ENCODE measurements around the gene SERPINA5. TPM values are rescaled to one million over a fixed set of nuclear protein-coding genes. Genes with fewer than 3 reads are reported as not detected.
"Not testable (repeated sequence)": the region's sequence is repeated elsewhere in the genome, so short reads cannot be mapped to it uniquely, and the experiment has no call there.

Gene SERPINA5
- total and polyA plus RNA-seq, 4 donors = 0.89 to 2.2 (median 1.4) TPM

DNA sequence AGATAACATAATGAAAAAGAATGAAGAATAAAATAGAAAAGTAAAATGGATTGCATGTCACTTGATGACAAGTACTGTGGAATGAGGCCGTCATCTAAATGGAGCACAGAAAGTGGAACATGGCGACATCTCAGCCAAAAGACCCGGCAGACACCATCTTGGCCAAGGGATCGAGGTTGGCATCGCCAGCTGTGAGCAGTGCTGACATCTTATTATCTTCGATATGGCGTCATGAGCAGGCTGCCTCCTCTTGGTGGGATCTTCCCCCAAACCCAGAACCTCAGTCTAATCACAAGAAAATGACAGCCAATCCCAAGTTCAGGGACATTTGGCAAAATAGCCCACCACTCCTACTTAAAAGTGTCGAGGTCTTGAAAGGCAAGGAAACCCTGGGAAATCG, 15.1 kb downstream of the SERPINA5 start:
- Histone ChIP-seq H3K36me3 (ENCODE audit: control insufficient read depth, insufficient read depth, low read length) (no peaks in the 10 kb centered on the region), H3K9me3 (ENCODE audit: control insufficient read depth, insufficient read depth, low read length) (no peaks in the 10 kb centered on the region), H3K27me3 (ENCODE audit: control insufficient read depth, insufficient read depth, low read length) (no peaks in the 10 kb centered on the region), H3K4me1 (ENCODE audit: control insufficient read depth, insufficient read depth, low read length) (peaks cover 16% of the 10 kb centered on the region), H3K4me3 (ENCODE audit: low read depth, low read length) (no peak overlapping the region), H3K27ac (ENCODE audit: low read depth, low read length) (no peak overlapping the region)
- no peak for DNase-seq (ENCODE audit: low read depth in 4 of 6, low spot score in 6 of 6)
- WGBS (ENCODE audit: insufficient coverage) = 95% methylated on average over 9 of the region's 9 CpGs

- H3K27me3 ChIP-seq (ENCODE audit: control insufficient read depth, insufficient read depth, low read length) = no peaks in the 10 kb centered on the region
- no peak overlapping the region for H3K27ac ChIP-seq (ENCODE audit: low read depth, low read length)
- H3K36me3 ChIP-seq (ENCODE audit: control insufficient read depth, insufficient read depth, low read length) = no peaks in the 10 kb centered on the region
- H3K4me3 ChIP-seq (ENCODE audit: low read depth, low read length) = no peak overlapping the region
- DNase-seq (ENCODE audit: low read depth in 4 of 6, low spot score in 6 of 6) = no peak
- 87% methylated on average over 4 of the region's 5 CpGs for WGBS (ENCODE audit: insufficient coverage)
- no peaks in the 10 kb centered on the region for H3K9me3 ChIP-seq (ENCODE audit: control insufficient read depth, insufficient read depth, low read length)
- peaks cover 21% of the 10 kb centered on the region for H3K4me1 ChIP-seq (ENCODE audit: control insufficient read depth, insufficient read depth, low read length)
Measured at GRCh38 chr14:94597788-94598187, 16.6 kb downstream of the SERPINA5 start.

- Histone ChIP-seq H3K4me1 (ENCODE audit: control insufficient read depth, insufficient read depth, low read length) (peaks cover 21% of the 10 kb centered on the region), H3K36me3 (ENCODE audit: control insufficient read depth, insufficient read depth, low read length) (no peaks in the 10 kb centered on the region), H3K9me3 (ENCODE audit: control insufficient read depth, insufficient read depth, low read length) (no peaks in the 10 kb centered on the region), H3K27ac (ENCODE audit: low read depth, low read length) (no peak overlapping the region), H3K27me3 (ENCODE audit: control insufficient read depth, insufficient read depth, low read length) (no peaks in the 10 kb centered on the region), H3K4me3 (ENCODE audit: low read depth, low read length) (no peak overlapping the region)
- no peak for DNase-seq (ENCODE audit: low read depth in 4 of 6, low spot score in 6 of 6)
- 84% methylated on average over 7 of the region's 7 CpGs for WGBS (ENCODE audit: insufficient coverage)
Measured at GRCh38 chr14:94598506-94598815, 17.2 kb downstream of the SERPINA5 start.

DNA sequence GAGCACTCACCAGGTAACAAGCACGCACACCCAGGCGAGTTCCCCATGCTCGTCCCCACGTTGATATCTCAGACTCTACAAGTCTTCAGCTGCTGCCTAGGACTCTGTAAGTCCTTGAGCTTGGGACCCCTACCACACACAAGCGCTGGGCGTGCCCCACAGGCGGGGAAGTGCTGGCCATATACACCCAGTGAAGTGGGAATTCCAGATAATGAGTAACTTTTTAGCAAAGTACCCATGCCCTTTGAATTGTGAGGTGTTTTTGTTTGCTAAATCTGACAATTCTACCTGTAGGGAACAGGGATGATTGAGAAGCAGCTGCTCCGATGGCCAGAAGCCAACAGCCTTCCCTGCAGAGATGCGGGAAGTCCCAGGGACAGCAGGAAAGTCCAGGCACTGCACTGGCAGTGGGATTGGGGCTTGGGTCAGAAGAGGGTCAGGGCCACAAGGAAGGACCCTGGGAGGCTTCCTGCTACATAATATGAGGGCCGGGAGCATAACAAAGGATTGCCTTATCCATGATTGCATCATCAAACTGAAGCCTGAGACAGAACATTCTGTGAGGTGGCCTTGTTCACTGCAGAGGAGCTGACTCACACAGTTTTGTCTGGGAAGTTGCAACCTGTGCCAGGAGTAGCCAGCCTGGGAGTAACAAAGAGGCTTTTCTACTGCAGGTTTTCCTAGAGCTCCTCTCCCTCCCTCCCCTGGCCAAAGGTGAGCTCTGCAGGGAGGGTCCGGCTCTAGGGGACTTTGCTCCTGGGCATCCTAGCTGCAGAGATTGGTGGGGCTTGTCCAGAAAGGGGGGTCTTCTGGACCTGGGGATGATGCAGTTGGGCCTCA, 17.8 kb downstream of the SERPINA5 start:
- Histone ChIP-seq H3K4me3 (ENCODE audit: low read depth, low read length) (no peak overlapping the region), H3K9me3 (ENCODE audit: control insufficient read depth, insufficient read depth, low read length) (no peaks in the 10 kb centered on the region), H3K4me1 (ENCODE audit: control insufficient read depth, insufficient read depth, low read length) (peaks cover 21% of the 10 kb centered on the region), H3K27me3 (ENCODE audit: control insufficient read depth, insufficient read depth, low read length) (no peaks in the 10 kb centered on the region), H3K36me3 (ENCODE audit: control insufficient read depth, insufficient read depth, low read length) (no peaks in the 10 kb centered on the region), H3K27ac (ENCODE audit: low read depth, low read length) (peak overlapping the region; percentile 29)
- DNase-seq (ENCODE audit: low read depth in 4 of 6, low spot score in 6 of 6) = peak in 2 of 6 donors; percentile 38 to 56
- 62% methylated on average over 6 of the region's 11 CpGs for WGBS (ENCODE audit: insufficient coverage)

DNA sequence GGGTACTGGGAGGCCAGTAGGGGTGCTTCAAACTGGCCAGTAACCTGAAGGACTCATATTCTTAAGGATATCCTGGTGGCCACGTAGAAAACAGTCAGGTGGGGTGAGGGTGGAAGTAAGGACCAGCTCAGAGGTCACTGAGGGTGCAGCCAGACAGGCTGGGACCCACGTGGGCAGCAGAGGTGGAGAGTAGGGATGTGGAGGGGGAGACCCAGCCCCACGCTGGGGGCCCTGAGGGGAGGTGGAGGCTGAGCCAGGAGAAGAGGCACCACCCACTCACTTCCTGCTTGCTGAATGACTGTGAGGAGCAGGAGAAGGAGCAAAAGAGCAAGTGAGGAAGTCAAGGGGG, 18.4 kb downstream of the SERPINA5 start:
- peak overlapping the region; percentile 29 for H3K27ac ChIP-seq (ENCODE audit: low read depth, low read length)
- no peak overlapping the region for H3K4me3 ChIP-seq (ENCODE audit: low read depth, low read length)
- WGBS (ENCODE audit: insufficient coverage) = 58% methylated on average over 3 of the region's 3 CpGs
- no peaks in the 10 kb centered on the region for H3K36me3 ChIP-seq (ENCODE audit: control insufficient read depth, insufficient read depth, low read length)
- no peak for DNase-seq (ENCODE audit: low read depth in 4 of 6, low spot score in 6 of 6)
- no peaks in the 10 kb centered on the region for H3K27me3 ChIP-seq (ENCODE audit: control insufficient read depth, insufficient read depth, low read length)
- no peaks in the 10 kb centered on the region for H3K9me3 ChIP-seq (ENCODE audit: control insufficient read depth, insufficient read depth, low read length)
- peaks cover 21% of the 10 kb centered on the region for H3K4me1 ChIP-seq (ENCODE audit: control insufficient read depth, insufficient read depth, low read length)

GRCh38 chr14:94600148-94600545, 18.9 kb downstream of the SERPINA5 start:
- Histone ChIP-seq H3K36me3 (ENCODE audit: control insufficient read depth, insufficient read depth, low read length) (no peaks in the 10 kb centered on the region), H3K27ac (ENCODE audit: low read depth, low read length) (no peak overlapping the region), H3K27me3 (ENCODE audit: control insufficient read depth, insufficient read depth, low read length) (no peaks in the 10 kb centered on the region), H3K4me1 (ENCODE audit: control insufficient read depth, insufficient read depth, low read length) (peaks cover 21% of the 10 kb centered on the region), H3K4me3 (ENCODE audit: low read depth, low read length) (no peak overlapping the region), H3K9me3 (ENCODE audit: control insufficient read depth, insufficient read depth, low read length) (no peaks in the 10 kb centered on the region)
- no peak for DNase-seq (ENCODE audit: low read depth in 4 of 6, low spot score in 6 of 6)
- whole genome bisulfite sequencing (ENCODE audit: insufficient coverage) = 94% methylated on average over 9 of the region's 11 CpGs

GRCh38 chr14:94601884-94602391, 20.7 kb downstream of the SERPINA5 start:
- H3K36me3 ChIP-seq (ENCODE audit: control insufficient read depth, insufficient read depth, low read length) = no peaks in the 10 kb centered on the region
- H3K4me3 ChIP-seq (ENCODE audit: low read depth, low read length) = no peak overlapping the region
- H3K9me3 ChIP-seq (ENCODE audit: control insufficient read depth, insufficient read depth, low read length) = no peaks in the 10 kb centered on the region
- H3K27ac ChIP-seq (ENCODE audit: low read depth, low read length) = no peak overlapping the region
- WGBS (ENCODE audit: insufficient coverage) = 40% methylated on average over 6 of the region's 6 CpGs
- H3K4me1 ChIP-seq (ENCODE audit: control insufficient read depth, insufficient read depth, low read length) = peaks cover 21% of the 10 kb centered on the region
- peak in 3 of 6 donors; percentile 23 to 61 (median 26) for DNase-seq (ENCODE audit: low read depth in 4 of 6, low spot score in 6 of 6)
- H3K27me3 ChIP-seq (ENCODE audit: control insufficient read depth, insufficient read depth, low read length) = no peaks in the 10 kb centered on the region

- Histone ChIP-seq H3K9me3 (ENCODE audit: control insufficient read depth, insufficient read depth, low read length) (no peaks in the 10 kb centered on the region), H3K27ac (ENCODE audit: low read depth, low read length) (no peak overlapping the region), H3K4me3 (ENCODE audit: low read depth, low read length) (no peak overlapping the region), H3K27me3 (ENCODE audit: control insufficient read depth, insufficient read depth, low read length) (no peaks in the 10 kb centered on the region), H3K36me3 (ENCODE audit: control insufficient read depth, insufficient read depth, low read length) (no peaks in the 10 kb centered on the region), H3K4me1 (ENCODE audit: control insufficient read depth, insufficient read depth, low read length) (peaks cover 21% of the 10 kb centered on the region)
- 98% methylated on average over 5 of the region's 5 CpGs for WGBS (ENCODE audit: insufficient coverage)
- DNase-seq (ENCODE audit: low read depth in 4 of 6, low spot score in 6 of 6) = no peak
Measured at GRCh38 chr14:94602722-94603121, 21.5 kb downstream of the SERPINA5 start.

GRCh38 chr14:94605361-94605760, 24.1 kb downstream of the SERPINA5 start:
- peaks cover 5% of the 10 kb centered on the region for H3K4me1 ChIP-seq (ENCODE audit: control insufficient read depth, insufficient read depth, low read length)
- H3K36me3 ChIP-seq (ENCODE audit: control insufficient read depth, insufficient read depth, low read length) = no peaks in the 10 kb centered on the region
- no peak overlapping the region for H3K27ac ChIP-seq (ENCODE audit: low read depth, low read length)
- H3K9me3 ChIP-seq (ENCODE audit: control insufficient read depth, insufficient read depth, low read length) = no peaks in the 10 kb centered on the region
- no peak overlapping the region for H3K4me3 ChIP-seq (ENCODE audit: low read depth, low read length)
- no peak for DNase-seq (ENCODE audit: low read depth in 4 of 6, low spot score in 6 of 6)
- H3K27me3 ChIP-seq (ENCODE audit: control insufficient read depth, insufficient read depth, low read length) = no peaks in the 10 kb centered on the region
- WGBS (ENCODE audit: insufficient coverage) = 40% methylated on average over 1 of the region's 3 CpGs

DNA sequence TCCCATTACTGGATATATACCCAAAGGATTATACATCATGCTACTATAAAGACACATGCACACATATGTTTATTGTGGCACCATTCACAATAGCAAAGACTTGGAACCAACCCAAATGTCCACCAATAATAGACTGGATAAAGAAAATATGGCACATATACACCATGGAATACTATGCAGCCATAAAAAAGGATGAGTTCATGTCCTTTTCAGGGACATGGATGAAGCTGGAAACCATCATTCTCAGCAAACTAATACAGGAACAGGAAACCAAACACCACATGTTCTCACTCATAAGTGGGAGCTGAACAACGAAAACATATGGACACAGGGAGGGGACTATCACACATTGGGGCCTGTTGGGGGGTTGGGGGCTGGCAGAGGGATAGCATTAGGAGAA, 27.7 kb downstream of the SERPINA5 start:
- not testable (repeated sequence) for H3K9me3 ChIP-seq (ENCODE audit: control insufficient read depth, insufficient read depth, low read length); H3K4me3 ChIP-seq (ENCODE audit: low read depth, low read length); H3K27ac ChIP-seq (ENCODE audit: low read depth, low read length); H3K36me3 ChIP-seq (ENCODE audit: control insufficient read depth, insufficient read depth, low read length); DNase-seq (ENCODE audit: low read depth in 4 of 6, low spot score in 6 of 6); H3K27me3 ChIP-seq (ENCODE audit: control insufficient read depth, insufficient read depth, low read length)
- peaks cover 11% of the 10 kb centered on the region for H3K4me1 ChIP-seq (ENCODE audit: control insufficient read depth, insufficient read depth, low read length)
- WGBS (ENCODE audit: insufficient coverage) = no CpG with 5 or more reads among the region's 1 CpG
